MM.1S (cell line): ENCODE measurements around the gene AGO3.

Source experiments
- CTCF ChIP-seq: fragments of 300-600 bp; sonication (generic); IDR thresholded peaks from 2 replicates; pipeline ENCODE4 v1.5.1; 2016; ENCODE audit warnings: antibody characterized with exemption, low read length, mixed read lengths
- EZH2phosphoT487 ChIP-seq: fragments of 300-600 bp; sonication (generic); IDR thresholded peaks from 2 replicates; pipeline ENCODE4 v1.6.1; 2018; ENCODE audit warnings: antibody characterized with exemption, low read length

GRCh38 chr1:36084497-36085115, 153.7 kb downstream of the AGO3 start:
- TF ChIP-seq CTCF (no peak), EZH2phosphoT487 (no peak)
